ENCODE data around the gene MAGI2. TPM values are rescaled to one million over a fixed set of nuclear protein-coding genes. Genes with fewer than 3 reads are reported as not detected.

Gene MAGI2
- total RNA-seq, 3 donors from 2014 or later (not counting 1 experiment from before 2014, with no cell fraction given): 0.09 to 0.48 (median 0.27) TPM

GRCh38 chr7:78080811-78081210 is 1372.7 kb downstream of the MAGI2 start:
- H3K4me1 Mint-ChIP-seq: no peaks in the 10 kb centered on the region
- H3K27me3 Mint-ChIP-seq (ENCODE audit: low read depth in 2 of 2): peaks cover 6 to 18% of the 10 kb centered on the region in 2 donors
- H3K27ac Mint-ChIP-seq: no peak overlapping the region
- DNase-seq: no peak
- ATAC-seq: no peak
- intact Hi-C loops (cut with micrococcal nuclease): no loop called here
- no peaks in the 10 kb centered on the region for H3K36me3 ChIP-seq (ENCODE audit: control insufficient read depth, insufficient read depth, low read length)
- no peak overlapping the region for H3K4me3 ChIP-seq (ENCODE audit: low read length)
- WGBS (ENCODE audit: insufficient coverage): 85% methylated on average over 4 of the region's 4 CpGs
- no peak overlapping the region for H3K27ac ChIP-seq (ENCODE audit: low read length)
- TF ChIP-seq CTCF (IDR thresholded peaks at IDR 0.05): no peak
- H3K9me3 ChIP-seq (ENCODE audit: control insufficient read depth, insufficient read depth, low read length): no peaks in the 10 kb centered on the region
- no peaks in the 10 kb centered on the region for H3K4me1 ChIP-seq (ENCODE audit: control insufficient read depth, insufficient read depth, low read length)
- no peaks in the 10 kb centered on the region for H3K36me3 Mint-ChIP-seq
- H3K9me3 Mint-ChIP-seq: no peaks in the 10 kb centered on the region
- H3K4me3 Mint-ChIP-seq: no peak overlapping the region
- H3K27me3 ChIP-seq (ENCODE audit: control insufficient read depth, insufficient read depth, low read length): no peaks in the 10 kb centered on the region

GRCh38 chr7:78080241-78080640 is 1373.2 kb downstream of the MAGI2 start:
- H3K9me3 ChIP-seq (ENCODE audit: control insufficient read depth, insufficient read depth, low read length): no peaks in the 10 kb centered on the region
- ATAC-seq (no peak), DNase-seq (no peak)
- H3K36me3 ChIP-seq (ENCODE audit: control insufficient read depth, insufficient read depth, low read length): no peaks in the 10 kb centered on the region
- H3K27me3 ChIP-seq (ENCODE audit: control insufficient read depth, insufficient read depth, low read length): no peaks in the 10 kb centered on the region
- TF ChIP-seq CTCF (IDR thresholded peaks at IDR 0.05): no peak
- no peak overlapping the region for H3K4me3 Mint-ChIP-seq
- no peaks in the 10 kb centered on the region for H3K4me1 ChIP-seq (ENCODE audit: control insufficient read depth, insufficient read depth, low read length)
- H3K4me1 Mint-ChIP-seq: no peaks in the 10 kb centered on the region
- intact Hi-C loops (cut with micrococcal nuclease): no loop called here
- no peak overlapping the region for H3K4me3 ChIP-seq (ENCODE audit: low read length)
- no peak overlapping the region for H3K27ac Mint-ChIP-seq
- no peaks in the 10 kb centered on the region for H3K9me3 Mint-ChIP-seq
- no peak overlapping the region for H3K27ac ChIP-seq (ENCODE audit: low read length)
- no peaks in the 10 kb centered on the region for H3K36me3 Mint-ChIP-seq
- WGBS (ENCODE audit: insufficient coverage): 47% methylated on average over 2 of the region's 2 CpGs
- peaks cover 6 to 18% of the 10 kb centered on the region in 2 donors for H3K27me3 Mint-ChIP-seq (ENCODE audit: low read depth in 2 of 2)

GRCh38 chr7:78074713-78075112 is 1378.8 kb downstream of the MAGI2 start:
- DNase-seq (no peak), ATAC-seq (no peak)
- Histone ChIP-seq H3K4me1 (ENCODE audit: control insufficient read depth, insufficient read depth, low read length) (no peaks in the 10 kb centered on the region), H3K4me3 (ENCODE audit: low read length) (no peak overlapping the region), H3K27ac (ENCODE audit: low read length) (no peak overlapping the region), H3K36me3 (ENCODE audit: control insufficient read depth, insufficient read depth, low read length) (no peaks in the 10 kb centered on the region), H3K9me3 (ENCODE audit: control insufficient read depth, insufficient read depth, low read length) (no peaks in the 10 kb centered on the region), H3K27me3 (ENCODE audit: control insufficient read depth, insufficient read depth, low read length) (no peaks in the 10 kb centered on the region)
- TF ChIP-seq CTCF (IDR thresholded peaks at IDR 0.05): no peak
- H3K27ac Mint-ChIP-seq: no peak overlapping the region
- intact Hi-C loops (cut with micrococcal nuclease): no loop called here
- H3K36me3 Mint-ChIP-seq: no peaks in the 10 kb centered on the region
- H3K4me1 Mint-ChIP-seq: no peaks in the 10 kb centered on the region
- H3K9me3 Mint-ChIP-seq: no peaks in the 10 kb centered on the region
- 91% methylated on average over 3 of the region's 3 CpGs for WGBS (ENCODE audit: insufficient coverage)
- peaks cover 0 to 33% of the 10 kb centered on the region in 2 donors for H3K27me3 Mint-ChIP-seq (ENCODE audit: low read depth in 2 of 2)
- H3K4me3 Mint-ChIP-seq: no peak overlapping the region

GRCh38 chr7:78073609-78074382 is 1379.7 kb downstream of the MAGI2 start:
- peaks cover 0 to 24% of the 10 kb centered on the region in 2 donors for H3K27me3 Mint-ChIP-seq (ENCODE audit: low read depth in 2 of 2)
- H3K9me3 ChIP-seq (ENCODE audit: control insufficient read depth, insufficient read depth, low read length): no peaks in the 10 kb centered on the region
- no peaks in the 10 kb centered on the region for H3K9me3 Mint-ChIP-seq
- ATAC-seq (no peak), DNase-seq (no peak)
- no peaks in the 10 kb centered on the region for H3K4me1 ChIP-seq (ENCODE audit: control insufficient read depth, insufficient read depth, low read length)
- no peak overlapping the region for H3K27ac ChIP-seq (ENCODE audit: low read length)
- no peaks in the 10 kb centered on the region for H3K4me1 Mint-ChIP-seq
- H3K36me3 Mint-ChIP-seq: no peaks in the 10 kb centered on the region
- no peak overlapping the region for H3K4me3 ChIP-seq (ENCODE audit: low read length)
- no peaks in the 10 kb centered on the region for H3K36me3 ChIP-seq (ENCODE audit: control insufficient read depth, insufficient read depth, low read length)
- TF ChIP-seq CTCF (IDR thresholded peaks at IDR 0.05): no peak
- intact Hi-C loops (cut with micrococcal nuclease): no loop called here
- no peak overlapping the region for H3K27ac Mint-ChIP-seq
- 79% methylated on average over 8 of the region's 9 CpGs for WGBS (ENCODE audit: insufficient coverage)
- H3K4me3 Mint-ChIP-seq: no peak overlapping the region
- no peaks in the 10 kb centered on the region for H3K27me3 ChIP-seq (ENCODE audit: control insufficient read depth, insufficient read depth, low read length)

Measured in natural killer cell (primary cell).